Mesendoderm (in vitro differentiated cells): ENCODE data around the gene TRPM1.

ENCODE experiments used
- DNase-seq: peaks from one replicate; pipeline ENCODE4 v3.0.0; 2013
- H2AK5ac ChIP-seq: 2 replicates; pipeline ENCODE4 v1.6.1; 2013; ENCODE audit warnings: low read length, inconsistent platforms
- H2BK120ac ChIP-seq: 2 replicates; pipeline ENCODE4 v1.6.1; 2013; ENCODE audit warnings: low read depth, mild to moderate bottlenecking, low read length, moderate library complexity, mixed read lengths
- H2BK15ac ChIP-seq: replicated peaks from 2 replicates; pipeline ENCODE4 v1.6.1; 2013; ENCODE audit warnings: low read depth, mild to moderate bottlenecking, moderate library complexity
- H2BK5ac ChIP-seq: 2 replicates; pipeline ENCODE4 v1.6.1; 2013; ENCODE audit warnings: low read length, inconsistent platforms
- H3K18ac ChIP-seq: 2 replicates; pipeline ENCODE4 v1.6.1; 2013; ENCODE audit warnings: mild to moderate bottlenecking, low read length, mixed read lengths
- H3K23ac ChIP-seq: one replicate; pipeline ENCODE4 v1.6.1; 2013; ENCODE audit warnings: low read length
- H3K27ac ChIP-seq: 2 replicates; pipeline ENCODE4 v1.5.1; 2013; ENCODE audit warnings: low read depth, mild to moderate bottlenecking, inconsistent platforms, low read length, moderate library complexity
- H3K27me3 ChIP-seq: 2 replicates; pipeline ENCODE4 v1.6.1; 2013; ENCODE audit warnings: low read length, control low read depth, mild to moderate bottlenecking, inconsistent platforms; ENCODE audit not compliant: insufficient read depth, poor library complexity
- H3K36me3 ChIP-seq: 2 replicates; pipeline ENCODE4 v1.6.1; 2013; ENCODE audit warnings: low read length, inconsistent platforms; ENCODE audit not compliant: control insufficient read depth, insufficient read depth
- H3K4ac ChIP-seq: one replicate; pipeline ENCODE4 v1.6.1; 2013; ENCODE audit warnings: low read depth, mild to moderate bottlenecking, low read length, moderate library complexity
- H3K4me1 ChIP-seq: 2 replicates; pipeline ENCODE4 v1.6.1; 2013; ENCODE audit warnings: low read depth, low read length, inconsistent platforms; ENCODE audit not compliant: control insufficient read depth
- H3K4me2 ChIP-seq: 2 replicates; pipeline ENCODE4 v1.6.1; 2013; ENCODE audit warnings: low read length
- H3K4me3 ChIP-seq: 2 replicates; pipeline ENCODE4 v1.5.1; 2013; ENCODE audit warnings: mild to moderate bottlenecking, low read length
- H3K56ac ChIP-seq: one replicate; pipeline ENCODE4 v1.6.1; 2013; ENCODE audit warnings: low read length
- H3K79me1 ChIP-seq: 2 replicates; pipeline ENCODE4 v1.6.1; 2013; ENCODE audit warnings: low read length, inconsistent platforms
- H3K79me2 ChIP-seq: 2 replicates; pipeline ENCODE4 v1.6.1; 2013; ENCODE audit warnings: mild to moderate bottlenecking, low read length; ENCODE audit not compliant: control insufficient read depth, insufficient read depth
- H3K9ac ChIP-seq: 2 replicates; pipeline ENCODE4 v1.6.1; 2013; ENCODE audit warnings: low read length, inconsistent platforms
- H4K5ac ChIP-seq: one replicate; pipeline ENCODE4 v1.6.1; 2013; ENCODE audit warnings: low read length
- H4K8ac ChIP-seq: one replicate; pipeline ENCODE4 v1.6.1; 2013; ENCODE audit warnings: low read depth, mild to moderate bottlenecking, control low read depth, low read length, moderate library complexity
- WGBS: extraction: QIAGEN DNeasy Blood & Tissue Kit; methylation state at CpG from one replicate; pipeline ENCODE4 v1.1.7; 2013; ENCODE audit warnings: low lambda C conversion rate, missing lambda C conversion rate; ENCODE audit not compliant: insufficient coverage; ENCODE audit errors: extremely low coverage; 5-methylcytosine and 5-hydroxymethylcytosine counted together

The TRPM1 gene

GRCh38 chr15:31147944-31148296 is 46.4 kb upstream of the TRPM1 start:
- H2AK5ac ChIP-seq, result no peak overlapping the region
- H3K4me1 ChIP-seq, result peaks cover 3% of the 10 kb centered on the region
- H3K27me3 ChIP-seq, result no peaks in the 10 kb centered on the region
- no peaks in the 10 kb centered on the region for H3K79me1 ChIP-seq
- no peak overlapping the region for H3K23ac ChIP-seq
- H3K4me2 ChIP-seq, result no peak overlapping the region
- H3K36me3 ChIP-seq, result no peaks in the 10 kb centered on the region
- no peak overlapping the region for H3K27ac ChIP-seq
- H3K79me2 ChIP-seq, result no peaks in the 10 kb centered on the region
- H3K56ac ChIP-seq, result no peak overlapping the region
- no peak overlapping the region for H4K5ac ChIP-seq
- no peak overlapping the region for H2BK15ac ChIP-seq
- no peak overlapping the region for H4K8ac ChIP-seq
- no peak overlapping the region for H2BK120ac ChIP-seq
- no peak overlapping the region for H3K4me3 ChIP-seq
- no peak overlapping the region for H3K18ac ChIP-seq
- no peak overlapping the region for H2BK5ac ChIP-seq
- H3K9ac ChIP-seq, result no peak overlapping the region
- DNase-seq, result no peak
- no peak overlapping the region for H3K4ac ChIP-seq
- no CpG with 5 or more reads among the region's 4 CpGs for WGBS

DNA sequence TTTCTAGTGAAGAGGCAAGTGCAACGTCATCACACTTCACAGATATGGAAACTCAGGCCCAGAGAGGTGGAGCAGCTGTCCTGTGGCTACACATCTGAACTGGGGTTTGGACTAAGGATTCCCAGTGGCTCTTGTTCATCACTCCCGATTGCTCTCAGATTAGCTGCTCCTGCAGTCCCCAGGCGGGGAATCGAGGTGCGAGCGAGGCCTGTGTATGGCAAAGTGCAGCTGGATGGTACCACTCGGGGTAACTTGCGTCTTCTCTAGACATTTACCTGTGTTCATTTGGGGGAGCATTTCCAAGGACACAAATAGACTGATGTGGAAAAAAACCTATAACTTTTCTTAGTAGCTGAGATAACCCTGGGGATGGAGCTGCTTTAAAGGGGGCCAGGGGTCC is 45.9 kb upstream of the TRPM1 start:
- Histone ChIP-seq H3K36me3 (no peaks in the 10 kb centered on the region), H3K18ac (no peak overlapping the region), H3K27ac (no peak overlapping the region), H2AK5ac (no peak overlapping the region), H4K8ac (no peak overlapping the region), H3K56ac (no peak overlapping the region), H3K4me2 (no peak overlapping the region), H2BK120ac (no peak overlapping the region), H3K9ac (no peak overlapping the region), H3K23ac (no peak overlapping the region), H3K79me2 (no peaks in the 10 kb centered on the region), H3K4me1 (peaks cover 3% of the 10 kb centered on the region), H2BK5ac (no peak overlapping the region), H4K5ac (no peak overlapping the region), H3K4ac (no peak overlapping the region), H2BK15ac (no peak overlapping the region), H3K27me3 (no peaks in the 10 kb centered on the region), H3K4me3 (no peak overlapping the region), H3K79me1 (no peaks in the 10 kb centered on the region)
- no CpG with 5 or more reads among the region's 8 CpGs for WGBS
- no peak for DNase-seq

GRCh38 chr15:31145271-31145911 is 43.9 kb upstream of the TRPM1 start:
- H3K79me2 ChIP-seq, result no peaks in the 10 kb centered on the region
- peak; percentile 32 for DNase-seq
- H2AK5ac ChIP-seq, result no peak overlapping the region
- H2BK120ac ChIP-seq, result no peak overlapping the region
- H3K4me2 ChIP-seq, result no peak overlapping the region
- no peak overlapping the region for H3K23ac ChIP-seq
- WGBS, result no CpG with 5 or more reads among the region's 7 CpGs
- H3K9ac ChIP-seq, result no peak overlapping the region
- no peak overlapping the region for H2BK5ac ChIP-seq
- H3K4ac ChIP-seq, result no peak overlapping the region
- no peaks in the 10 kb centered on the region for H3K79me1 ChIP-seq
- no peak overlapping the region for H3K27ac ChIP-seq
- no peaks in the 10 kb centered on the region for H3K27me3 ChIP-seq
- no peak overlapping the region for H4K5ac ChIP-seq
- H2BK15ac ChIP-seq, result no peak overlapping the region
- no peaks in the 10 kb centered on the region for H3K36me3 ChIP-seq
- H3K18ac ChIP-seq, result no peak overlapping the region
- H4K8ac ChIP-seq, result no peak overlapping the region
- no peak overlapping the region for H3K56ac ChIP-seq
- H3K4me1 ChIP-seq, result no peaks in the 10 kb centered on the region
- no peak overlapping the region for H3K4me3 ChIP-seq

DNA sequence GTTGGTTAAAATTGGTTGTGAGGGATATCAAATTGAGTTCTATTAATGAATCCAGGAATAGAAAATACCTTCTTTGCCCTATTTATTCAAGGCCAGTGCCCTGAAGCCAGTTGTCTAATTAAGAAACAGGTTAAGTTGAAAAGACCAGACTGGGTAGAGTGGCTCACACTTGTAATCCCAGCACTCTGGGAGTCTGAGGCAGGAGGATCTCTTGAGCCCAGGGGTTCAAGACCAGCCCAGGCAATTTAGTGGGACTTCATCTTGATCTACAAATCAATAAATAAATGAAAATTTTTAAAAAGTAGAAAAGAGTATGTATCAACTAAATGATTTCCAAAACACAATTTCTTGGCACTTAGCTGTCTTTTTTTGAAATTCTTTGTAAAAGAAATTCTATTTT is 40.3 kb upstream of the TRPM1 start:
- no peak for DNase-seq
- Histone ChIP-seq H3K4me1 (no peaks in the 10 kb centered on the region), H3K4me3 (no peak overlapping the region), H4K8ac (no peak overlapping the region), H3K79me2 (no peaks in the 10 kb centered on the region), H3K79me1 (no peaks in the 10 kb centered on the region), H3K18ac (no peak overlapping the region), H3K36me3 (no peaks in the 10 kb centered on the region), H3K4me2 (no peak overlapping the region), H3K4ac (no peak overlapping the region), H3K27me3 (no peaks in the 10 kb centered on the region), H2AK5ac (no peak overlapping the region), H2BK120ac (no peak overlapping the region), H4K5ac (no peak overlapping the region), H3K56ac (no peak overlapping the region), H2BK5ac (no peak overlapping the region), H3K9ac (no peak overlapping the region), H3K27ac (no peak overlapping the region), H3K23ac (no peak overlapping the region), H2BK15ac (no peak overlapping the region)

DNA sequence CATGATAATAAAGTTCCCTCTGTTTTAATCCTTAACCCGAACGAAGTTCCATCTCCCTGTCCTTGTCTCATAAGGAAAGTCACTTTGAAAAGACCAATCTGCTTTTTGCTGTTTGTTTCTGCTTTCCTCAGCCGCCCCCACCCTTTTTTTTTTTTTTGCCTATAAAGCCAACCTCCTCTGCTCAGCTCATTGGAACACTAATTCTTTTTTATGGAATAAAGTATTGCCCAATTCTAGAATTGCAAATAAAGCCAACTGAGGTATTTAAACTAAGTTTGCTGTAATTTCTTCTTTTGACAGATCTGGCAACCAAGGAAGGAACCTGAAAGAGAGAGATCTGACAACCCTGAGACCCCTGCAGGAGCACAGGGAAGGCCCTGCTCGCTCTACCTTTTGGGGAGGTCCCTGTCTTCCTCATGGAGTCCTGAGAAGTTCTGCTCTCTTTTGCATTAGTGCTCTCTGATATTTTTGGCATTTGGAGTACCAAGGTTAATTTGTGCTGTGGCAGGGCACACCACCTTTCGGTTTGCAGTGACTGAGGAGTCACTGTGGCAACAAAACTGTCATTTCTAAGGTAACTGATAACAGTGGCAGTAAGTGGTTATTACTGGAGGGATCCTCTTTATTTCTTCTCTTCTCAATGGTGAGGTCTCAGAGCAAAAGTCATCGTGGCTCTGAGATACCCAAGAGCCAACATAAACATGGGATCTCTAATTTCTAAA is 35.2 kb upstream of the TRPM1 start:
- no peaks in the 10 kb centered on the region for H3K4me1 ChIP-seq
- no peak overlapping the region for H2AK5ac ChIP-seq
- H3K79me2 ChIP-seq, result no peaks in the 10 kb centered on the region
- H3K27me3 ChIP-seq, result no peaks in the 10 kb centered on the region
- H2BK5ac ChIP-seq, result no peak overlapping the region
- no peak overlapping the region for H3K4ac ChIP-seq
- no CpG with 5 or more reads among the region's 6 CpGs for WGBS
- no peak overlapping the region for H3K23ac ChIP-seq
- no peak overlapping the region for H4K5ac ChIP-seq
- H3K4me3 ChIP-seq, result no peak overlapping the region
- no peak overlapping the region for H3K27ac ChIP-seq
- no peak overlapping the region for H4K8ac ChIP-seq
- H2BK120ac ChIP-seq, result no peak overlapping the region
- H3K18ac ChIP-seq, result no peak overlapping the region
- H3K36me3 ChIP-seq, result no peaks in the 10 kb centered on the region
- H3K79me1 ChIP-seq, result no peaks in the 10 kb centered on the region
- H2BK15ac ChIP-seq, result no peak overlapping the region
- no peak overlapping the region for H3K4me2 ChIP-seq
- no peak for DNase-seq
- no peak overlapping the region for H3K56ac ChIP-seq
- no peak overlapping the region for H3K9ac ChIP-seq

DNA sequence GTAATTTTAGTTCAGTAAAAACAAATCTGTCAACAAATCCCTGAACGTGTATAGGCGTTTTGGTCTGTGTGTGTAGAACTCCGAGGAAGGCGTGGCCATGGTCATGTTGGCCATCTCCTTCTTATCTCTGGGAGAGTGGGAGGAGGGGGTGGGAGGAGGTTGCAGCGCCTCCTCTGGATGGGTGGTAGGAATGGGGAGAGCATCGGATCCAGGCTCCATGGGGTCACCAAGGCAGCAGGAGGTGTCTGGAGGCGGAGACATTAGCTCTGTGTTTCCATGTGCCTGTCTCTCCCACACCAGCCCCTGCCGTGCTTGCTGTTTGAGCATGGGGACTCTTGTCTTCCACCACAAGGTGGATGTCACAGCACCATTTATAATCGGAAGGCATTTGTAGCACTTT is 34.5 kb upstream of the TRPM1 start:
- H2BK5ac ChIP-seq, result no peak overlapping the region
- no peak overlapping the region for H3K4ac ChIP-seq
- no peak overlapping the region for H2BK120ac ChIP-seq
- no peaks in the 10 kb centered on the region for H3K79me1 ChIP-seq
- no peak overlapping the region for H3K4me2 ChIP-seq
- H3K23ac ChIP-seq, result no peak overlapping the region
- H2AK5ac ChIP-seq, result no peak overlapping the region
- no peaks in the 10 kb centered on the region for H3K27me3 ChIP-seq
- no peak overlapping the region for H3K56ac ChIP-seq
- no CpG with 5 or more reads among the region's 9 CpGs for WGBS
- no peak overlapping the region for H3K18ac ChIP-seq
- no peak overlapping the region for H4K5ac ChIP-seq
- H3K27ac ChIP-seq, result no peak overlapping the region
- no peaks in the 10 kb centered on the region for H3K79me2 ChIP-seq
- H4K8ac ChIP-seq, result no peak overlapping the region
- H2BK15ac ChIP-seq, result no peak overlapping the region
- no peak overlapping the region for H3K4me3 ChIP-seq
- peak; percentile 70 for DNase-seq
- H3K9ac ChIP-seq, result no peak overlapping the region
- H3K36me3 ChIP-seq, result no peaks in the 10 kb centered on the region
- H3K4me1 ChIP-seq, result no peaks in the 10 kb centered on the region
